GOT3 (cell line): ENCODE results near the gene FBXO3.

Source experiments
- DNase-seq: peaks from one replicate; lab custom pipeline; 2025; ENCODE audit warnings: mixed read lengths; lab: John Stamatoyannopoulos, UW

The FBXO3 gene

DNA sequence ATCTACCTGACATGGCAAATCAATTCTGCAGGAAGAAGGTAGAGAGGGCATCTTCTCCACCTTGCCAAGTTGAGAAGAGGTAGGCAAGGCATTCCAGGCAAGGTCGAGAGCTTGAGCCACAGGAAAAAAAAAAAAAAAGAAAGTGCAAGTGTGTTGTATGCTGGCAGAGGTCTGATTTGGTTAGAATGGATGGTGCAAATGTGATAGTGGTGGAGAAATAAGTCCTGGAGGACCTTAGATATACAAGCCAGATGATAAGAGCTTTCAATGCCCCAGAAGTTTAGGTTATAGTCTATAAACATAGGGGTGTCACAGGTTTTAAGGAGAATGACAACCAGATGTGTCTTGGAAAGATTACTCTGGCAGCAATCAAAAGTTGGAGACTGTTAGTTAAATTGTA lies 1.4 kb downstream of the FBXO3 start:
- DNase-seq = no peak

DNA sequence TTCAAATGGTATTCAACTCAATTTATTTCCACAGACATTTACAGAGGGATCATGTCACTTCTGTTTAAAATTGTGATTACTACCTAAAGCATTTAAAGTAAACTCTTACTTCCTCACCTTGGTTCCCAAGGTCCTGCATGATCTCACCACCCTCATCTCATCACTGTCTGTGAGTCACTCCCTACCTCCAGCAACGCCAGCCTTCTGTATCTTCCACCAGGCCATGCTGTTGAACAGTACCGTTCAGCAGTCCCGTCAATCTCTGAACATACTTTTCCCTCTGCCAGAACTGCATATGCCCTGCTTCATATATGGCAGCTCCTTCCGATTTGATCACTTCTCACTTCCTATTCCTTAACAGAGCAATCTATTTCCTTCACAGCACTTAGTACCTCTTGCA lies 2.0 kb downstream of the FBXO3 start:
- no peak for DNase-seq

GRCh38 chr11:33770236-33770635 lies 4.1 kb downstream of the FBXO3 start:
- DNase-seq = no peak

GRCh38 chr11:33769542-33769941 lies 4.8 kb downstream of the FBXO3 start:
- DNase-seq = no peak

GRCh38 chr11:33767624-33768023 lies 6.7 kb downstream of the FBXO3 start:
- no peak for DNase-seq

GRCh38 chr11:33766085-33766484 lies 8.2 kb downstream of the FBXO3 start:
- DNase-seq = no peak

- no peak for DNase-seq
These were observed 12.8 kb downstream of the FBXO3 start for GRCh38 chr11:33761471-33761870.

- no peak for DNase-seq
These were observed 20.9 kb downstream of the FBXO3 start for GRCh38 chr11:33753304-33753967.

DNA sequence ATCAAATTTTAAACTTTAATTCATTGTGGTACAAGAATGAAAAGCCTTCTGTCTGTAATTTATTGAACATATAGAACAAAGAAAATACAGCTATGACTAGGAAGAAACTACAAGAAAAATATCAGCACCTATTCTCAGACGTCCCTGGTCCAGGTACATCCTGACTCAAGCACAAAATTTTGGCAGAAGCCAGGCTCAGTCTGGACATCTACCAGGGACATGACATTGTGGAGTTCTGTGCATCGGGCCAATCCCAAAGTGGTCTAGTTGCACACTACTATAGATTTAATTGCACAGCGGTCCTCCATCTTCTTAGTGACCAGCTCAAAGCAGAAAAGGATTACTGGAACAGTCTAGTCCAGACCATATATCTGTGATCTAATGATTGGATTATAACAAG lies 22.4 kb downstream of the FBXO3 start:
- no peak for DNase-seq

DNA sequence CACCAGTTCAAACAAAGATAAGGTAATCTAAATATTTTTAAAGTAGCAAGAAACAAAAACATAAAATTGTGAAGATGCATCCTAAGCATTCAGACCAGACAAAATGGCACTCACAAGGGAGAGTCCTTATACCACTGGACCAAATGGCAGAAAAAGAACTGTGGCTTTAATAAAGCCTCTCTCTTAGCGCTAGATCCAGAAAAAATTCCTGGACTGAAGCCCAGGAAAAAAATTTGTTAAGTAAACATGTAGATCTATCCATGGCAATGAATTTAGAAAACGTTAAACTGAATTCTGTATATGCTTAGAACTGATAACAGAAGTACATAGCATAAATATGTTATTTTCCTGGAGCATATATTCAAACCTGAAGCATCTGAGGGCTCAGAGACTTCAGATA lies 26.3 kb downstream of the FBXO3 start:
- no peak for DNase-seq

- no peak for DNase-seq
These were observed 31.0 kb downstream of the FBXO3 start for GRCh38 chr11:33743291-33743690.

DNA sequence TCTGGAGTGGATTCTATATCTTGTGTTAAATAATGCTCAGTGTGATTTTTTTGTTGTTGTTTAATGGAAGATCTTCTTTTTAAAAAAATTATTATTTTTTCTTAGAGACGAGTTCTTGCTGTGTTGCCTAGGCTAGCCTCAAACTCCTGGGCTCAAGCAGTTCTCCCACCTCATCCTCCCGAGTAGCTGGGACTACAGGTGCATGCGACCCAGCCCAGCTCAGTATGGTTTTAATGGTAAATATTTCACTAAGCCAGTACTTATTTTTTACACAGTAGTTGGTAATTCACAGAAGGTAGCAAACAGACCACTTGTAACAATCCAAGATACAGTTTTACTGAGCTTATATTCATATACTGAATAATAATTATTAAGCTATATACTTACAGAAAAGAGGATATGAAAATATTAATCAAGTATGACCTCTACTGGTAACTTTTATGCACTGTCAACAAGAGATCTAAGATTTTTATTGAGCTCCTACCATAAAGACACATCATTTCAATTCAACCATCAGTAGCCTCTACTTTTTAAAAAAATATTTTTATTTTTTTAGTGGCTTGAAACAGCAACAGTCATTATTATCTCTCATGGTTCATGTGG lies 32.0 kb downstream of the FBXO3 start:
- no peak for DNase-seq

DNA sequence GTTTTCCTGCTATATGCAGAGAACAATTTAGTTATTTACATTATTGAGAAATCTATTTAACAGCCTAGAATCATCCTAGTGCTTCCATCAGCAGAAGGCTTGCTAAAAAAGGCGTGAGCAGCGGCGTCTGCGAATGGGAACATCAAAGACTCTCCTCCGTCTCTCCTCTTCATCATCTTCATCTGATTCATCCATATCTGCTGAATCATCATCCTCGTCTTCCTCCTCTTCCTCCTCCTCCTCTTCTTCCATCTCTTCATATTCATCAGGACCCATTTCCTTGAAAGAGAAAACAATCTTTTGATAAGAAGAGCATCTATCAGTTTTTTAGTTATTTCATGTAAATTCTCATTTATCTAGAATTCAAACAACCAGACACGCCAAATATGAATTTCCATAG lies 32.5 kb downstream of the FBXO3 start:
- no peak for DNase-seq

DNA sequence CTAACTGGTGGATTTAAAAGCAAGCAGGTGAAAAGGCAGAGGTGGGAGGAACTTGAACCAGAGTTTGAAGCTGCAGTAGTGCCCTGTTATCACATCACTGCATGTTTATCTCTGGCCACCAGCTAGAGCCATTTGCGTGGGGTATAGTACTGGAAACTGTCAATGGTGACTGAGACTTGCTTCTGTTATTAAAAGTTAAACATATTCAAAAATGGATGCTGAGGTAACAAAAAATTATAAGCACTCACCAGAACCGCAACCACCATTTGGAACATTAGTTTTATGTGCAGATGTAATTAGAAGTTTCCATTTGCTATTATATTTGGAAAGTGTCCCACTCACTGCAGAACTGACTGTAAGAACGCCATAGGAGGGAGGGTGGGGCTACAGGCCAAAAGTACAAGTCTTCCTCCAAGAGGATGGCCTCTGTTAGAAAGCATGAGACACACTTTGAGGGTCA lies 36.9 kb downstream of the FBXO3 start:
- no peak for DNase-seq

- peak; percentile 73 for DNase-seq
These were observed 38.0 kb downstream of the FBXO3 start, which contains the start of gene CD59 for GRCh38 chr11:33736148-33736812. TSS of gene CD59 (minus strand) at chr11:33736423. CDS start at chr11:33722445, 13,978 bp downstream.

DNA sequence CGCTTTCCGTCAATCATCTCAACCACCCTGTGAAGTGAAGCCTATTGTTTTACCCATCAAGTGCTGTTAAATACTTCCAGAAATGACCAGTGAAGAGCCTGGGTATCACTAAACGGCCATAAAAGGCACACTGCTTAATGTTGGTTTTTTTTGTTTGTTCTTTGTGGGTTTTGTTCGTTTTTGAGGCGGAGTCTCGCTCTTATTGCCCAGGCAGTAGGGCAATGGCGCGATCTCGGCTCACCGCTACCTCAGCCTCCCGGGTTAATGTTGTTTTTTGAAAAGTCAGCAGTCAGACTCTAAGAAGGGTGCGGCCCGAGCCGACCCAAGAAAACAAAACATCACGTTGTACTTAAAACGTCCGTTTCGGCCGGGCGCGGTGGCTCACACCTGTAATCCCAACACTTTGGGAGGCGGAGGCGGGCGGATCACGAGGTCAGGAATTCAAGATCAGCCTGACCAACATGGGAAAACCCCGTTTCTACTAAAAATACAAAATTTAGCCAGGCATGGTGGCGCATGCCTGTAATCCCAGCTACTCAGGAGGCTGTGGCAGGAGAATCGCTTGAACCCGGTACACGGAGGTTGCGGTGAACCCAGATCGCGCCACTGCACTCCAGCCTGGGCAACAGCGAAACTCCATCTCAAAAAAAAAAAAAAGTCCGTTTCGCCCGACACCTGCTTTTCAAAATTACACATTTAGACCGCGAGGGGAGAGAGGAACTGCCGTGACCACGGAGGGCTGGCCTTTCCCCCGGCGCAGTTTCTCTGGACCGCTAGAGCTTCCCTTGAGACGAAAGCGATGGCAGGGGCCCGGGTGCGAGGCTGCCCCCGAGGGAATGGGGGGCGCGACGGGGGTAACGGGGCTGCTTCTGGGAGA lies 38.8 kb downstream of the FBXO3 start:
- no peak for DNase-seq

DNA sequence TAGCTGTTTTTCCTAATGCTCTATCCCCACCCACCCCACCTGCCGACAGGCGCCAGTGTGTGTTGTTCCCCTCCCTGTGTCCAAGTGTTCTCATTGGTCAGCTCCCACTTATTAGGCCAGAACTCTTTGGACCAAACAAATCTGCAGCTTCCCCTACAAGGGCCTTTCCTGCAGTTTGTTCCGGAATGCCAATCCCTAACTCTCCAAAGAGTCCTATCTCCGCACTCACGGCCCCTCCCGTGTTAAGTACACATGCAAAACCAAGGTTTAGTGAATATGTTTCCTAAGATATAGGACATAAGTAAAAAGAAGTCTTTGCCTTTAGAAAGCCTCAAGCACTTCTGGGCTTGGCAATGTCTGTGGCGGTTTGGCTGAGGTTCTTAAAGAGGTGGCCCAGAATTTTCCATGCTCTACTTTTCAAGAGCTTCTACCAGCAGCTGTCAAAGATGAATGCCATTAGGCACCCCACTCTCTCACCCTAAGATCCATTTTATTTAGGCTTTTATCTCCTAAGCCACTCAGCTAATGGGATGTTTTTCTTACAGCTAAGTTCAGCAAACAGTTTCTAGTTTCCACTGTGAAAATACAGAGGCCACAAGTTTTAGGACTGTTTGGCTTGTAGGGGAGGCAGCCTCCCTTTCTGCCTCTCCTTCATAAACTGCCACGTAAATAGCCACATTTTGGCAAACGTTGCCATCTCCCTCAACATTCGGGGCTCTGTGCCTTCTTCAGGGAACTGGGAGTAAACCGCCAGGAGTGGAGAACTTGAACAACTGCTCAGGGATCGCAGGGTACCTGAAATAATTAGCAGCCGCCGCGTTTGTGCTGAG lies 39.7 kb downstream of the FBXO3 start:
- DNase-seq = no peak

- no peak for DNase-seq
These were observed 40.3 kb downstream of the FBXO3 start for GRCh38 chr11:33733980-33734379.

GRCh38 chr11:33731723-33732531 lies 42.4 kb downstream of the FBXO3 start:
- no peak for DNase-seq

GRCh38 chr11:33730716-33731115 lies 43.6 kb downstream of the FBXO3 start:
- DNase-seq = no peak
